Testis (tissue), 3 donors: Measurements from ENCODE around the gene NPTX2. TPM values are rescaled to one million over a fixed set of nuclear protein-coding genes. Genes with fewer than 3 reads are reported as not detected.
"Not testable (repeated sequence)": the region's sequence is repeated elsewhere in the genome, so short reads cannot be mapped to it uniquely, and the experiment has no call there.

Experiments
- DNase-seq: peaks from one replicate; pipeline ENCODE4 v3.0.0-alpha.2; 2019
- H3K27ac ChIP-seq, 2 donors: fragments of 200-600 bp; sonication (generic); one replicate each; pipeline ENCODE4 v1.5.1; 2019
- H3K27me3 ChIP-seq: fragments of 200-600 bp; sonication (generic); one replicate; pipeline ENCODE4 v1.5.1; 2019
- H3K36me3 ChIP-seq: fragments of 200-600 bp; sonication (generic); one replicate; pipeline ENCODE4 v1.5.1; 2017; ENCODE audit warnings: low read depth; ENCODE audit errors: missing control alignments
- H3K4me1 ChIP-seq: fragments of 200-600 bp; sonication (generic); one replicate; pipeline ENCODE4 v1.5.1; 2019
- H3K4me3 ChIP-seq, 2 donors: fragments of 200-600 bp; sonication (generic); one replicate each; pipeline ENCODE4 v1.5.1; 2017 to 2019
- H3K9me3 ChIP-seq: fragments of 200-600 bp; sonication (generic); one replicate; pipeline ENCODE4 v1.5.1; 2017
- CTCF ChIP-seq, 3 experiments: fragments of 450-650 bp in 2 of 3; fragments of 200-600 bp in 1 of 3; sonication (generic) in 1 of 3; IDR thresholded peaks; one replicate each; pipeline ENCODE4 v1.5.1; 2016 to 2019; ENCODE audit warnings: antibody characterized with exemption in 3 of 3, mild to moderate bottlenecking in 2 of 3, moderate library complexity in 1 of 3
- POLR2A ChIP-seq: fragments of 450-650 bp; IDR thresholded peaks from one replicate; pipeline ENCODE4 v1.6.1; 2017; ENCODE audit warnings: antibody characterized with exemption, mild to moderate bottlenecking, moderate library complexity
- WGBS, 2 donors: methylation state at CpG; one replicate each; pipeline ENCODE4 v1.1.5; 2018; 5-methylcytosine and 5-hydroxymethylcytosine counted together
- intact Hi-C: fragments of 100-400 bp; cut with DNase I; formaldehyde crosslinking; loops from one replicate; pipeline ENCODE4 v1.15.1; 2023; ENCODE audit warnings: low total_unique reads
- polyA plus RNA-seq: library from polyadenylated mRNA; stranded (reverse); fragments of 350-450 nt; fragmentation: Illumina TruSeq; extraction: RNeasy Lipid Tissue Mini Kit (QIAGEN cat#74804); gene quantifications from one replicate; pipeline ENCODE4 v1.2.3, GENCODE V29; 2014; ENCODE audit warnings: low read depth, low replicate concordance; ENCODE audit not compliant: insufficient read depth
- total RNA-seq, 2 donors: library from RNA; depleted of rRNA; stranded (reverse); fragments of >200 nt; gene quantifications; one replicate each; pipeline ENCODE4 v1.2.3, GENCODE V29; 2016

NPTX2 gene
- total and polyA plus RNA-seq, 3 donors from 2014 or later, result 77.3 to 139 (median 136) TPM

- DNase-seq, result no peak
- WGBS, 2 donors, result 89 to 99% methylated on average over 4 to 5 of the region's 5 CpGs
- no peaks in the 10 kb centered on the region for H3K27me3 ChIP-seq
- intact Hi-C loops, result no loop called here
- no peaks in the 10 kb centered on the region for H3K36me3 ChIP-seq
- no peak overlapping the region for H3K4me3 ChIP-seq
- no peaks in the 10 kb centered on the region for H3K9me3 ChIP-seq
- H3K27ac ChIP-seq, result peak overlapping the region; percentile 81 to 88
- TF ChIP-seq CTCF (IDR thresholded peaks at IDR 0.05), result no peak
- no peak for TF ChIP-seq POLR2A
- peaks cover 25% of the 10 kb centered on the region for H3K4me1 ChIP-seq
These were observed 46.1 kb upstream of the NPTX2 start for GRCh38 chr7:98571006-98571405.

GRCh38 chr7:98571986-98572385 lies 45.1 kb upstream of the NPTX2 start:
- WGBS, 2 donors, result 71 to 73% methylated on average over 6 of the region's 6 CpGs
- H3K4me3 ChIP-seq, result no peak overlapping the region
- no peaks in the 10 kb centered on the region for H3K27me3 ChIP-seq
- peaks cover 25% of the 10 kb centered on the region for H3K4me1 ChIP-seq
- TF ChIP-seq POLR2A (no peak), CTCF (IDR thresholded peaks at IDR 0.05) (no peak)
- intact Hi-C loops, result no loop called here
- DNase-seq, result no peak
- H3K27ac ChIP-seq, result peak overlapping the region; percentile 23 to 88
- H3K9me3 ChIP-seq, result no peaks in the 10 kb centered on the region
- no peaks in the 10 kb centered on the region for H3K36me3 ChIP-seq

GRCh38 chr7:98572716-98573115 lies 44.4 kb upstream of the NPTX2 start:
- not testable (repeated sequence) for DNase-seq

GRCh38 chr7:98573816-98574215 lies 43.3 kb upstream of the NPTX2 start:
- TF ChIP-seq POLR2A (no peak), CTCF (IDR thresholded peaks at IDR 0.05) (no peak)
- Histone ChIP-seq H3K4me1 (peaks cover 18% of the 10 kb centered on the region), H3K4me3 (no peak overlapping the region), H3K9me3 (no peaks in the 10 kb centered on the region), H3K36me3 (no peaks in the 10 kb centered on the region), H3K27me3 (no peaks in the 10 kb centered on the region), H3K27ac (no peak overlapping the region)
- 87 to 93% methylated on average over 6 of the region's 6 CpGs for WGBS, 2 donors
- intact Hi-C loops, result no loop called here
- DNase-seq, result no peak

More at GRCh38 chr7:98572716-98573115, 44.4 kb upstream of the NPTX2 start:
- H3K27me3 ChIP-seq, H3K9me3 ChIP-seq, H3K4me3 ChIP-seq, H3K27ac ChIP-seq, H3K36me3 ChIP-seq, intact Hi-C loops: not testable (repeated sequence)
- 94 to 96% methylated on average over 9 of the region's 9 CpGs for WGBS, 2 donors
- H3K4me1 ChIP-seq, result peaks cover 25% of the 10 kb centered on the region

- no peak for DNase-seq
- Histone ChIP-seq H3K4me1 (peaks cover 3% of the 10 kb centered on the region), H3K36me3 (no peaks in the 10 kb centered on the region), H3K4me3 (no peak overlapping the region), H3K27ac (no peak overlapping the region), H3K9me3 (no peaks in the 10 kb centered on the region), H3K27me3 (no peaks in the 10 kb centered on the region)
- TF ChIP-seq CTCF (IDR thresholded peaks at IDR 0.05) (no peak), POLR2A (no peak)
- intact Hi-C loops, result no loop called here
- 76 to 77% methylated on average over 2 of the region's 2 CpGs for WGBS, 2 donors
These were observed 41.2 kb upstream of the NPTX2 start for GRCh38 chr7:98575878-98576277.
